CD4-positive, CD25-positive, alpha-beta regulatory T cell (primary cell): Measurements from ENCODE around the gene GPR35. TPM values are rescaled to one million over a fixed set of nuclear protein-coding genes. Genes with fewer than 3 reads are reported as not detected.
"Not testable (repeated sequence)": the region's sequence is repeated elsewhere in the genome, so short reads cannot be mapped to it uniquely, and the experiment has no call there.

ENCODE experiments used
- ATAC-seq, 2 donors: fragments of 150-1000 bp; cut with Tn5 transposase; one replicate each; pipeline ENCODE4 v1.10.0; 2021; ENCODE audit warnings: low read depth in 2 of 2, moderate number of reproducible peaks in 2 of 2, moderate library complexity in 1 of 2
- DNase-seq, 3 donors: peaks; one replicate each; pipeline versions ENCODE4 v3.0.0 to v3.0.0-alpha.2; 2012 to 2022; ENCODE audit warnings: mixed read lengths in 1 of 3
- H3K27ac ChIP-seq: one replicate; pipeline ENCODE4 v1.7.0; 2013; ENCODE audit warnings: mild to moderate bottlenecking, low read length; ENCODE audit not compliant: insufficient read depth, poor library complexity, severe bottlenecking
- H3K27me3 ChIP-seq: one replicate; pipeline ENCODE4 v1.7.0; 2013; ENCODE audit warnings: low read length; ENCODE audit not compliant: control insufficient read depth, insufficient read depth
- H3K36me3 ChIP-seq: one replicate; pipeline ENCODE4 v1.7.0; 2013; ENCODE audit warnings: mild to moderate bottlenecking, low read length, moderate library complexity; ENCODE audit not compliant: control insufficient read depth, insufficient read depth
- H3K4me1 ChIP-seq: 2 replicates; pipeline ENCODE4 v1.7.0; 2013; ENCODE audit warnings: mild to moderate bottlenecking, low read length; ENCODE audit not compliant: insufficient read depth, control insufficient read depth, poor library complexity, severe bottlenecking
- H3K4me3 ChIP-seq: one replicate; pipeline ENCODE4 v1.7.0; 2013; ENCODE audit warnings: low read depth, mild to moderate bottlenecking, low read length, moderate library complexity
- H3K9me3 ChIP-seq, 2 experiments: 1 replicate in 1 of 2; 2 replicates in 1 of 2; pipeline ENCODE4 v1.7.0; 2013; ENCODE audit warnings: low read length in 2 of 2, mild to moderate bottlenecking in 1 of 2, moderate library complexity in 1 of 2; ENCODE audit not compliant: control insufficient read depth in 2 of 2
- H3K27ac Mint-ChIP-seq, 3 donors: one replicate each; pipeline ENCODE4 v1.8.0; 2020 to 2022; ENCODE audit warnings: mild to moderate bottlenecking in 3 of 3, mixed read lengths in 3 of 3, moderate library complexity in 2 of 3
- H3K27me3 Mint-ChIP-seq: one replicate; pipeline ENCODE4 v1.8.0; 2022; ENCODE audit warnings: mild to moderate bottlenecking, mixed read lengths
- H3K36me3 Mint-ChIP-seq: one replicate; pipeline ENCODE4 v1.8.0; 2020; ENCODE audit warnings: mixed read lengths
- H3K4me1 Mint-ChIP-seq, 4 donors: one replicate each; pipeline ENCODE4 v1.8.0; 2020 to 2022; ENCODE audit warnings: mixed read lengths in 4 of 4, mild to moderate bottlenecking in 1 of 4
- H3K4me3 Mint-ChIP-seq, 4 donors: one replicate each; pipeline ENCODE4 v1.8.0; 2020 to 2022; ENCODE audit warnings: mild to moderate bottlenecking in 4 of 4, mixed read lengths in 4 of 4, moderate library complexity in 3 of 4
- H3K9me3 Mint-ChIP-seq, 7 donors: one replicate each; pipeline ENCODE4 v1.8.0; 2020 to 2022; ENCODE audit warnings: mixed read lengths in 7 of 7, mild to moderate bottlenecking in 3 of 7, moderate library complexity in 2 of 7
- polyA plus RNA-seq, 4 donors: library from polyadenylated mRNA; unstranded; fragments of 300-500 nt; fragmentation: Illumina TruSeq; gene quantifications; one replicate each; pipeline ENCODE4 v1.2.3, GENCODE V29; 2021
- total RNA-seq: library from RNA; stranded (reverse); gene quantifications from one replicate; pipeline ENCODE4 v1.2.3, GENCODE V29; 2022

Gene GPR35
- total and polyA plus RNA-seq, 5 donors from 2014 or later: 0.24 to 11.0 (median 0.56) TPM

GRCh38 chr2:240672076-240672700, 46.9 kb downstream of the GPR35 start:
- peaks cover 25% of the 10 kb centered on the region for H3K27me3 Mint-ChIP-seq

DNA sequence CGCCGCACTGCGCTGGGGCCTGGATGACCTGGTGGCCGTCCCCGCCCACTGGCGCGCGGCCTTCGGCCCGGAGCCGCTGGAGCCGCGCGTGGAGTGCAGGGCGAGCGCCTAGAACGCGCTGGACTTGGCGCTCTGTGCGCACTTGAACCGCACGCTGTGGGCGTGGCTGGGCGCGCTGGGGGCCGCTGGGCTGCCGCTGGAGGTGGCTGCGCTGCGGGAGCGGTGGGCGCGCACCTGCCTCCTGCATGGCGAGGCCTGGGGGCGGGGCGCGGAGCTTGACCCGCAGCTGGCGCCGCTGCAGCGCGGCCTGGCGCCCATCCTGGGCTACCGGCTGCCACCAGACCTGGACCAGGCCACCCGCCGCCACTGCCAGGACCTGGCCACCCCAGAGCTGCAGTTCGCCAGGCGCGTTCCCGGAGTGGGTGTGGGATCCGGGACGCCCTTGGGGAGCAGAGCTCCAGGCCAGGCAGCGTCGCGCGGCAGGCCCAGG, 47.5 kb downstream of the GPR35 start:
- Mint-ChIP-seq H3K36me3 (no peaks in the 10 kb centered on the region), H3K27me3 (peaks cover 25% of the 10 kb centered on the region), H3K9me3 (peaks cover 0 to 1% (median 0%) of the 10 kb centered on the region in 7 donors), H3K4me3 (no peak overlapping the region), H3K4me1 (no peaks in the 10 kb centered on the region), H3K27ac (no peak overlapping the region)
- H3K9me3 ChIP-seq: no peaks in the 10 kb centered on the region
- no peaks in the 10 kb centered on the region for H3K36me3 ChIP-seq
- peaks cover under 1% of the 10 kb centered on the region for H3K27me3 ChIP-seq
- H3K27ac ChIP-seq: no peak overlapping the region
- DNase-seq (no peak), ATAC-seq (no peak)
- H3K4me3 ChIP-seq: no peak overlapping the region
- no peaks in the 10 kb centered on the region for H3K4me1 ChIP-seq

More at GRCh38 chr2:240672076-240672700, 46.9 kb downstream of the GPR35 start:
- Histone ChIP-seq H3K4me3 (no peak overlapping the region), H3K27ac (no peak overlapping the region), H3K4me1 (no peaks in the 10 kb centered on the region), H3K9me3 (no peaks in the 10 kb centered on the region), H3K36me3 (no peaks in the 10 kb centered on the region), H3K27me3 (peaks cover 3% of the 10 kb centered on the region)
- Mint-ChIP-seq H3K4me3 (no peak overlapping the region), H3K9me3 (peaks cover 0 to 1% (median 0%) of the 10 kb centered on the region in 7 donors), H3K4me1 (no peaks in the 10 kb centered on the region), H3K27ac (no peak overlapping the region), H3K36me3 (no peaks in the 10 kb centered on the region)
- ATAC-seq (no peak), DNase-seq (no peak)

GRCh38 chr2:240674461-240675184, 49.3 kb downstream of the GPR35 start:
- DNase-seq, ATAC-seq, H3K4me3 ChIP-seq, H3K4me3 Mint-ChIP-seq, H3K27ac Mint-ChIP-seq, H3K27ac ChIP-seq, H3K4me1 Mint-ChIP-seq, H3K36me3 Mint-ChIP-seq, H3K36me3 ChIP-seq, H3K27me3 ChIP-seq, H3K9me3 Mint-ChIP-seq, H3K9me3 ChIP-seq, H3K4me1 ChIP-seq: not testable (repeated sequence)
- H3K27me3 Mint-ChIP-seq: peaks cover 25% of the 10 kb centered on the region

DNA sequence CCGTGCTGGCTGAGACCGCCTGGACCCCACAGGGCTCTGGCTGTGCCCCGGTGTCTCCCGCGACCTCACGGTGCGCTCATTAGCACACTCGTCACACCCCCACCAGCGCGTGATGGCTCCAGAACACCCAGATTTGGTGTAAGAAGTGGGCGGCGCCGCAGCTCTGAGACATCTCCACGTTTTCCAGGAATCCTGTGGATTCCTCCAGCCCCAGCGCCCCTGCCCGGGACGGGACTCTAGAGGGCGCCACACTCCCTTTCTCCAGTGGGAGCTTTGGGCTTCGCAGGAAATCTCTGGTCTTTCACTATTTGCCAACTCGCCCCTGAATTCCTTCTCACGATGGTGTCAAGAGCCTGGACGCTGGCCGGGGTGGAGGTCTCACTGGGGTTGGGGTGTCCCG, 50.1 kb downstream of the GPR35 start:
- not testable (repeated sequence) for H3K27ac ChIP-seq, H3K4me1 Mint-ChIP-seq, H3K4me3 Mint-ChIP-seq, H3K36me3 Mint-ChIP-seq, H3K36me3 ChIP-seq, H3K27me3 ChIP-seq, H3K9me3 Mint-ChIP-seq, H3K27ac Mint-ChIP-seq, ATAC-seq, DNase-seq, H3K9me3 ChIP-seq, H3K4me1 ChIP-seq, H3K4me3 ChIP-seq
- H3K27me3 Mint-ChIP-seq: peaks cover 22% of the 10 kb centered on the region

GRCh38 chr2:240678043-240678442, 52.8 kb downstream of the GPR35 start:
- not testable (repeated sequence) for H3K9me3 Mint-ChIP-seq, H3K4me1 ChIP-seq, H3K4me1 Mint-ChIP-seq, H3K36me3 ChIP-seq, H3K4me3 Mint-ChIP-seq, H3K27me3 Mint-ChIP-seq, H3K27me3 ChIP-seq, H3K36me3 Mint-ChIP-seq, H3K27ac Mint-ChIP-seq, H3K9me3 ChIP-seq, H3K27ac ChIP-seq, H3K4me3 ChIP-seq, ATAC-seq, DNase-seq

- H3K36me3 ChIP-seq, H3K27ac ChIP-seq, H3K4me1 ChIP-seq, DNase-seq, H3K4me3 ChIP-seq, H3K9me3 ChIP-seq, H3K36me3 Mint-ChIP-seq, H3K9me3 Mint-ChIP-seq, H3K4me3 Mint-ChIP-seq, H3K27ac Mint-ChIP-seq, H3K27me3 Mint-ChIP-seq, ATAC-seq, H3K27me3 ChIP-seq, H3K4me1 Mint-ChIP-seq: not testable (repeated sequence)
These were observed 53.6 kb downstream of the GPR35 start for GRCh38 chr2:240678909-240679308.

DNA sequence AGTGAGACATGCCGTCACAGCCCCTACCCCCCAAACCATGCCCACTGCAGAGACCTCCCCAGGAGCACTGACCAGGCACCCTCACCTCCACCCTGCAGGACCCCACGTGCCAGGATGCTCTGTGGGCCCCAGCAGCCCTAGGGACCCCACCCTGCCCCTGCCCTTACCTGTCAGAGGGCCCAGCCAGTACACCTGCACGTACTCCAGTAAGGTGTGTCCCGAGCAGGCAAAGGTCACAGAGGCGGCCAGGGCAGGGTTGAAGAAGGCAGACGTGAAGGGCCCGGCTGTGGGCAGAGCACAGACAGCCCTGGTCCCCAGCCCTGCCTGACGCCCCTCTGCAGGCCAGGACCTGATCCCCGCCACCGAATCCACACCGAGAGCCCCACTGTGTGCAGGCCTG, 54.9 kb downstream of the GPR35 start:
- H3K9me3 Mint-ChIP-seq, H3K9me3 ChIP-seq, DNase-seq, H3K4me1 ChIP-seq, H3K36me3 ChIP-seq, H3K27me3 ChIP-seq, H3K27me3 Mint-ChIP-seq, H3K27ac ChIP-seq, H3K36me3 Mint-ChIP-seq, ATAC-seq, H3K4me3 Mint-ChIP-seq, H3K4me1 Mint-ChIP-seq, H3K27ac Mint-ChIP-seq, H3K4me3 ChIP-seq: not testable (repeated sequence)
